ENCODE results near the gene DDAH1. TPM values are rescaled to one million over a fixed set of nuclear protein-coding genes. Genes with fewer than 3 reads are reported as not detected.

The DDAH1 gene
- total and polyA plus RNA-seq, 4 donors, result 25.8 to 42.7 (median 31.7) TPM

- Histone ChIP-seq H3K27ac (ENCODE audit: low read depth in 1 of 2, low read length in 2 of 2) (peak overlapping the region; percentile 75 to 88), H3K9me3 (ENCODE audit: control insufficient read depth in 4 of 4, low read length in 3 of 4) (no peaks in the 10 kb centered on the region), H3K4me1 (ENCODE audit: control insufficient read depth in 4 of 4, insufficient read depth in 4 of 4, low read length in 3 of 4) (peaks cover 5 to 45% (median 38%) of the 10 kb centered on the region in 4 donors), H3K4me3 (ENCODE audit: low read depth in 1 of 3, low read length in 3 of 3) (no peak overlapping the region), H3K36me3 (ENCODE audit: control insufficient read depth in 4 of 4, insufficient read depth in 3 of 4, low read depth in 1 of 4, low read length in 3 of 4) (no peaks in the 10 kb centered on the region), H3K9ac (ENCODE audit: low read depth in 1 of 2, low read length in 2 of 2) (no peak overlapping the region), H3K27me3 (ENCODE audit: control insufficient read depth in 4 of 4, insufficient read depth in 4 of 4, low read length in 3 of 4) (no peaks in the 10 kb centered on the region)
- TF ChIP-seq HNF4A (conservative IDR thresholded peaks at IDR 0.05), result no peak
- no peak for TF ChIP-seq ZBTB33 (IDR thresholded peaks at IDR 0.05)
- TF ChIP-seq JUND (IDR thresholded peaks at IDR 0.05), result no peak
- no peak for TF ChIP-seq FOXA2 (IDR thresholded peaks at IDR 0.05)
- TF ChIP-seq REST (IDR thresholded peaks at IDR 0.05), result no peak
- no peak for TF ChIP-seq GABPA (IDR thresholded peaks at IDR 0.05 in 1 of 2, conservative IDR thresholded peaks at IDR 0.05 in 1 of 2)
- TF ChIP-seq ATF3 (IDR thresholded peaks at IDR 0.05), result no peak
- no peak for TF ChIP-seq EGR1 (IDR thresholded peaks at IDR 0.05; ENCODE audit: low read depth in 2 of 2)
- TF ChIP-seq NR2F2 (IDR thresholded peaks at IDR 0.05), result peak; percentile 32
- TF ChIP-seq HNF4G (IDR thresholded peaks at IDR 0.05), result no peak
- peak in 1 of 2 donors; percentile 24 for TF ChIP-seq RAD21 (IDR thresholded peaks at IDR 0.05)
- no peak for TF ChIP-seq CTCF (IDR thresholded peaks at IDR 0.05; ENCODE audit: low read depth, low read length, missing input control)
- 27% methylated on average over 2 of the region's 2 CpGs for WGBS
- no peak for DNase-seq (ENCODE audit: low spot score)
Observed at GRCh38 chr1:85459290-85459689, 5.7 kb downstream of the DDAH1 start.

- 92% methylated on average over 4 of the region's 4 CpGs for WGBS
Observed at GRCh38 chr1:85454214-85454613, 10.7 kb downstream of the DDAH1 start.

More at GRCh38 chr1:85454214-85454613, 10.7 kb downstream of the DDAH1 start:
- no peak for TF ChIP-seq RXRA (IDR thresholded peaks at IDR 0.05)
- TF ChIP-seq FOXA2 (IDR thresholded peaks at IDR 0.05), result no peak
- TF ChIP-seq GABPA (IDR thresholded peaks at IDR 0.05 in 1 of 2, conservative IDR thresholded peaks at IDR 0.05 in 1 of 2), result no peak
- no peak for TF ChIP-seq MAX (IDR thresholded peaks at IDR 0.05)
- TF ChIP-seq NR2F2 (IDR thresholded peaks at IDR 0.05), result no peak
- no peak for TF ChIP-seq FOXA1 (IDR thresholded peaks at IDR 0.05)
- Histone ChIP-seq H3K9ac (ENCODE audit: low read depth in 1 of 2, low read length in 2 of 2) (no peak overlapping the region), H3K27me3 (ENCODE audit: control insufficient read depth in 4 of 4, insufficient read depth in 4 of 4, low read length in 3 of 4) (no peaks in the 10 kb centered on the region), H3K9me3 (ENCODE audit: control insufficient read depth in 4 of 4, low read length in 3 of 4) (no peaks in the 10 kb centered on the region), H3K4me3 (ENCODE audit: low read depth in 1 of 3, low read length in 3 of 3) (no peak overlapping the region), H3K4me1 (ENCODE audit: control insufficient read depth in 4 of 4, insufficient read depth in 4 of 4, low read length in 3 of 4) (peaks cover 2 to 39% (median 33%) of the 10 kb centered on the region in 4 donors), H3K36me3 (ENCODE audit: control insufficient read depth in 4 of 4, insufficient read depth in 3 of 4, low read depth in 1 of 4, low read length in 3 of 4) (no peaks in the 10 kb centered on the region), H3K27ac (ENCODE audit: low read depth in 1 of 2, low read length in 2 of 2) (peak overlapping the region; percentile 21 to 43)
- DNase-seq (ENCODE audit: low spot score), result no peak
